UCSD-AML1 (cell line): Measurements from ENCODE around the gene ANKRD61.
"Not testable (repeated sequence)": the region's sequence is repeated elsewhere in the genome, so short reads cannot be mapped to it uniquely, and the experiment has no call there.

Experiments used
- DNase-seq: peaks from one replicate; lab custom pipeline; 2025; ENCODE audit not compliant: unreplicated experiment; lab: John Stamatoyannopoulos, UW

ANKRD61 gene

GRCh38 chr7:6031567-6031966, 391 bp downstream of the ANKRD61 start:
- no peak for DNase-seq

- DNase-seq = no peak
These were observed 991 bp downstream of the ANKRD61 start for GRCh38 chr7:6032167-6032566.

DNA sequence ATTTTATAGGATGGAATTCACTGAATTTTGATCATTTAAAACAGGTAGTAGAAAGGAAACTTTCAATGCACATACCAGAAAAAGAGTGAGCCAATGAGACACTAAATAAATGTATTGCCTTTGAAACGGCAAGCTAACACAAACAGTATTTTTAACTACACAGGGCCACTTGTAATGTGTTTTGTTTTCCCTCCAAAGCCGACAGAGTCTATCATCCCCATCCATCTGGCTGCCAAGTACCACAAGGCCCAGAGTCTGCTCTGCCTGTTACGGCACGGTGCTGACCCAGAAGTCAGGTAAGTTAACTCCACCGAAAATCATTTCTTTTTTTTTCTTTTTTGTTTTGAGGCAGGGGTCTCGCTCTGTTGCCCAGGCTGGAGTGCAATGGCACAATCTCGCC, 1.5 kb downstream of the ANKRD61 start:
- no peak for DNase-seq

DNA sequence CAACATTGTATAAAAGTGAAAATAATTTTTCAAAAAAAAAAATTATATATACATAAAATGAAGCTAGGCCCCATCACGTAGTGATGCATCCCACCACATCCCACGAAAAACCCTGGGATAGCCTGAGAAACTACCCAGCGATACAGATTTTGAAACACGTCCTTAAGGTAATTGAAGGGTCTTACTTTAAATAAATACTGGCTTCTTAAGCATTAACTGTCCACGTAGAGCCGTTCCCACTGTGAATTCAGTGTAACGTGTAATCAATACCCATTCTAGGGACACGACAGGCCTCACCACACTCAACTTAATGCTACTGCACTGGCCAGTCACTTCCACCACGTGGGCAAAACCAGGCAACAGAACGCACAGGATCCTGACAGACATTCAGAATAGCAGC, 4.0 kb downstream of the ANKRD61 start:
- DNase-seq = no peak

DNA sequence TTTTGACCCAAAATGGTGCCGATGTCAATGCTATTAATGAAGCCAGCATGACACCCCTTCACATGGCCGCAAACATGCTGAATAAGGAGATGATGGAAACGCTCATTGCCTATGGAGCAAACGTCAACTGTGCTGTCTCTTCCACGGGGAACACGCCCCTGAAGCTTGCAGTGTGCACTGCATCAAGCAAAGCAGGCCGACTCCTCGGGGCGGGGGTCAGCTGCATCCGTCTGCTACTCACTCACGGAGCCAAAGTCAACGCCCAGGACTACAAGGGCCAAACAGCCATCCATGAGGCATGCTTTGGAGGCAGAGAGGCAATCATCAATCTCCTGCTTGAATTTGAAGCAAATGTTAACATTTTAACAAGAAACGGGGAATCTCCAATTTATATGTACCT, 4.5 kb downstream of the ANKRD61 start:
- DNase-seq = no peak

- no peak for DNase-seq
These were observed 18.6 kb downstream of the ANKRD61 start for GRCh38 chr7:6049780-6050179.

DNA sequence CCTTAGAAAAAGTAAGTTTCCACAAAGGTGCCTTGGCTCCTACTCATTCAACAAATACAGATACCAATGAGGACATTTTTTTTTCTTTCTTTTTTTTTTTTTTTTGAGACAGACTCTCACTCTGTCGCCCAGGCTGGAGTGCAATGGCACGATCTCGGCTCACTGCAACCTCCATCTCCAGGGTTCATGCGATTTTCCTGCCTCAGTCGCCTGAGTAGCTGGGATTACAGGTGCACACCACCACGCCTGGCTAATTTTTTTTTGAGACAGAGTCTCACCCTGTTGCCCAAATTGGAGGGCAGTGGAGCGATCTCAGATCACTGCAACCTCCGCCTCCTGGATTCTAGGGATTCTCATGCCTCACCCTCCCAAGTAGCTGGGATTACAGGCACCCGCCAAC, 20.0 kb downstream of the ANKRD61 start:
- DNase-seq = not testable (repeated sequence)

GRCh38 chr7:6056616-6057015, 25.4 kb downstream of the ANKRD61 start:
- no peak for DNase-seq

GRCh38 chr7:6057316-6058129, 26.3 kb downstream of the ANKRD61 start:
- DNase-seq = no peak

DNA sequence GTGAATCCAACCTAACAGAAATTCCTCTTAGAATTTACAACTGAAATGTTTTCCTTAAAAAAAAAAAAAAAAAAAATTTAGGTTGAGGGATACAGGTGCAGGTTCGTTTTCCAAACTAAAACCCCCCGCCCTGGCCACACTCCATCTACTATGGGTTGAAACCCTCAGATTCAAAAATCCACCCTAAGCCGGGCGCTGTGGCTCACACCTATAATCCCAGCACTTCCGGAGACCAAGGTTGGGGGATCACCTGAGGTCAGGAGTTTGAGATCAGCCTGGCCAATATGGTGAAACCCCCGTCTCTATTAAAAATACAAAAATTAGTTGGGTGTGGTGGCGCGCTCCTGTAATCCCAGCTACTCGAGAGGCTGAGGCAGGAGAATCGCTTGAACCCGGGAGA, 28.8 kb downstream of the ANKRD61 start:
- not testable (repeated sequence) for DNase-seq

- DNase-seq = no peak
These were observed 40.2 kb downstream of the ANKRD61 start for GRCh38 chr7:6071406-6071805.

DNA sequence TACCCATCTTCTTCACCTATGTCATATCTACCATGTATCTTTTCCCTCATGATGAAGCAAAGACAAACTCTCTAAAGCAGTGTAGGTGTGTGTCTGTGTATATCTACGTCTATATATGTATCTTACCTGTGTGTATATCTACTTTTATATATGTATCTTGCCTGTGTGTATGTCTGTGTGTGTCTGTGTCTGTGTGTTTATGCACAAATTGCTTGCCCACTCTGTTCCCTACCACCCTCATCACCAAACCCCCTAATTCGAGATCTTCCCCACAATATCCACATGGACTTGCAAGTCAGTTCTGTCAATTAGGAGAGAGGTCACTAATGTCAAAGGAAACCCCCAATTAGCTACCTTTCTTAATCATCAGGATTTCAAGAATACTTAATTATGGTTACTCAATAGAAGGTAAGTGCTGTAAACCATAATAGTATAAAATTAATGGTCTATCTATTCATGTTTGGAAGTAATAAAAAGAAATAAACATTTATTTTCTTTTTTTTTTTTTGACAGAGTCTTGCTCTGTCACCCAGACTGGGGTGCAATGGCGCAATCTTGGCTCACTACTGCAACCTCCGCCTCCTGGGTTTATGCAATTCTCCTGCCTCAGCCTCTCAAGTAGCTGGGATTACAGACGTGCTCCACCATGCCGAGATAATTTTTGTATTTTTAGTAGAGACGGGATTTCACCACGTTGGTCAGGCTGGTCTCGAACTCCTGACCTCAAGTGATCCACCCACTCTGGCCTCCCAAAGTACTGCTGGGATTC, 43.6 kb downstream of the ANKRD61 start:
- no peak for DNase-seq

DNA sequence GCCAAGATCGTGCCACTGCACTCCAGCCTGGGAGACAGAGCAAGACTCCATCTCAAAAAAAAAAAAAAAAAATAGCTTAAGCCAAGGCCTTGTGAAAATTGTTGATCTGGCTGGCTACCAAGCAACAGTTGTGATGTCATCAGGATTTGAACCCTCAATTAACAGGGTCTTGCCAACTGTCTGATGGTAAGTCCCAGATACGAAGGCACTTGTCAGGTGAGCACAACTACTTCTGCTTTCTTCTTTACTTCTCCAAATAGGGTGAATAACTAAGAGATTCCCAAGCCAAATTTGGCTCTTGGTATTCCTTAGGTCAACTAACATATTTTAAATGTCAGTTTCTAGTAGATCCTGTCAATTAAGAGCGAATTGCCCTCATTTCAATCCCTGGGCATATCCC, 47.4 kb downstream of the ANKRD61 start:
- no peak for DNase-seq

DNA sequence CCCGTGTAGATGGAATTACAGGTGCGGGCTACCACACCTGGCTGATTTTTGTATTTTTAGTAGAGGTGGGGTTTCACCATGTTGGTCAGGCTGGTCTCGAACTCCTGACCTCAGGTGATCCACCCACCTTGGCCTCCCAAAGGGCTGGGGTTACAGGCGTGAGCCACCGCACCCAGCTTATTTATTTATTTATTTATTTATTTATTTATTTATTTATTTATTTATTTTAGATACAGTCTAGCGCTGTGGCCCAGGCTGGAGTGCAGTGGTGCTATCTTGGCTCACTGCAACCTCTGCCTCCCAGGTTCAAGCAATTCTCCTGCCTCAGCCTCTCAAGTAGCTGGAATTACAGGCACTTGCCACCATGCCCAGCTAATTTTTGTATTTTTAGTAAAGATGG, 51.9 kb downstream of the ANKRD61 start:
- DNase-seq = not testable (repeated sequence)
